B cell (primary cell): ENCODE measurements around the gene CSNK1G3. TPM values are rescaled to one million over a fixed set of nuclear protein-coding genes. Genes with fewer than 3 reads are reported as not detected.

ENCODE experiments used
- ATAC-seq: fragments of 200-7000 bp; cut with Tn5 transposase; one replicate; pipeline ENCODE4 v1.10.0; 2021; ENCODE audit warnings: low read depth, mild to moderate bottlenecking, moderate number of reproducible peaks, moderate library complexity
- CTCF ChIA-PET: fragments of 350-600 bp; sonication (Branson Sonifier 250); formaldehyde crosslinking; loops from one replicate; lab custom pipeline; 2021; ENCODE audit warnings: antibody characterized with exemption, inconsistent platforms; lab: Charles Lee
- POLR2A ChIA-PET: fragments of 350-600 bp; sonication (Branson Sonifier 250); formaldehyde crosslinking; loops from one replicate; lab custom pipeline; 2021; ENCODE audit warnings: antibody characterized with exemption; lab: Charles Lee
- DNase-seq: peaks from one replicate; pipeline ENCODE4 v3.0.0; 2013
- H2AFZ ChIP-seq: 2 replicates; pipeline ENCODE4 v1.6.1; 2012; ENCODE audit warnings: mild to moderate bottlenecking, low read depth, low read length; ENCODE audit not compliant: insufficient read depth, poor library complexity, severe bottlenecking
- H3K27ac ChIP-seq, 2 donors: 1 replicate in 1 of 2; 2 replicates in 1 of 2; pipeline ENCODE4 v1.5.1; 2012 to 2013; ENCODE audit warnings: low read length in 2 of 2, mild to moderate bottlenecking in 2 of 2, moderate library complexity in 1 of 2
- H3K27me3 ChIP-seq, 4 experiments: fragments of 200-600 bp in 1 of 4; sonication (generic) in 1 of 4; replicated peaks in 1 of 4; 1 replicate in 2 of 4; 2 replicates in 2 of 4; pipeline versions ENCODE4 v1.6.1 to v1.7.0; 2013 to 2016; ENCODE audit warnings: low read length in 3 of 4, mild to moderate bottlenecking in 2 of 4, mixed read lengths in 1 of 4, moderate library complexity in 1 of 4; ENCODE audit not compliant: insufficient read depth in 4 of 4, control insufficient read depth in 3 of 4; ENCODE audit errors: control extremely low read depth in 1 of 4
- H3K36me3 ChIP-seq, 2 experiments: replicated peaks in 1 of 2; 1 replicate in 1 of 2; 2 replicates in 1 of 2; pipeline versions ENCODE4 v1.6.1 to v1.7.1; 2013; ENCODE audit warnings: low read length in 1 of 2; ENCODE audit not compliant: insufficient read depth in 2 of 2, control insufficient read depth in 1 of 2; ENCODE audit errors: control extremely low read depth in 1 of 2, extremely low read depth in 1 of 2
- H3K4me1 ChIP-seq, 2 donors: fragments of 200-600 bp in 1 of 2; sonication (generic) in 1 of 2; 1 replicate in 1 of 2; 2 replicates in 1 of 2; pipeline versions ENCODE4 v1.5.1 to v1.6.1; 2013 to 2017; ENCODE audit warnings: low read length in 2 of 2; ENCODE audit not compliant: control insufficient read depth in 2 of 2, insufficient read depth in 2 of 2
- H3K4me2 ChIP-seq: replicated peaks from 2 replicates; pipeline ENCODE3; 2012; ENCODE audit warnings: mild to moderate bottlenecking, low read depth, low read length; ENCODE audit not compliant: poor library complexity, severe bottlenecking
- H3K4me3 ChIP-seq, 5 experiments: fragments of 200-600 bp in 1 of 5; sonication (generic) in 1 of 5; 1 replicate in 3 of 5; 2 replicates in 2 of 5; pipeline versions ENCODE4 v1.5.1 to v1.7.0; 2011 to 2016; ENCODE audit warnings: low read length in 4 of 5, mild to moderate bottlenecking in 4 of 5, low read depth in 2 of 5, control low read depth in 1 of 5, moderate library complexity in 1 of 5; ENCODE audit not compliant: insufficient read depth in 1 of 5; ENCODE audit errors: control extremely low read depth in 1 of 5, extremely low read depth in 1 of 5
- H3K79me2 ChIP-seq: fragments of 200-600 bp; sonication (generic); one replicate; pipeline ENCODE4 v1.6.0; 2016; ENCODE audit warnings: low read length; ENCODE audit not compliant: control insufficient read depth, insufficient read depth
- H3K9ac ChIP-seq: fragments of 200-600 bp; sonication (generic); 2 replicates; pipeline ENCODE4 v1.6.1; 2017; ENCODE audit warnings: mild to moderate bottlenecking, low read length, moderate library complexity
- H3K9me3 ChIP-seq, 3 donors: one replicate each; pipeline versions ENCODE4 v1.6.1 to v1.7.1; 2013; ENCODE audit warnings: low read length in 2 of 3; ENCODE audit not compliant: control insufficient read depth in 2 of 3, insufficient read depth in 1 of 3; ENCODE audit errors: control extremely low read depth in 1 of 3
- H4K20me1 ChIP-seq: 2 replicates; pipeline ENCODE4 v1.6.0; 2012; ENCODE audit warnings: mild to moderate bottlenecking, low read length; ENCODE audit not compliant: insufficient read depth, control insufficient read depth, poor library complexity, severe bottlenecking
- H3K27ac Mint-ChIP-seq: one replicate; pipeline ENCODE4 v1.8.0; 2021; ENCODE audit warnings: mixed read lengths
- H3K27me3 Mint-ChIP-seq: one replicate; pipeline ENCODE4 v1.8.0; 2021; ENCODE audit warnings: mixed read lengths
- H3K4me1 Mint-ChIP-seq: one replicate; pipeline ENCODE4 v1.8.0; 2021; ENCODE audit warnings: mixed read lengths
- H3K4me3 Mint-ChIP-seq: one replicate; pipeline ENCODE4 v1.8.0; 2021; ENCODE audit warnings: mixed read lengths
- H3K9me3 Mint-ChIP-seq: one replicate; pipeline ENCODE4 v1.8.0; 2022; ENCODE audit warnings: mixed read lengths; ENCODE audit not compliant: insufficient read depth
- EZH2 ChIP-seq: IDR thresholded peaks from 2 replicates; pipeline ENCODE4 v1.6.1; 2012; ENCODE audit warnings: borderline replicate concordance, low read depth, mild to moderate bottlenecking, moderate library complexity, low read length; ENCODE audit not compliant: insufficient read depth, poor library complexity, severe bottlenecking
- WGBS: methylation state at CpG from one replicate; pipeline ENCODE4 v1.1.5; 2013; ENCODE audit warnings: missing lambda C conversion rate; ENCODE audit not compliant: insufficient coverage; 5-methylcytosine and 5-hydroxymethylcytosine counted together
- intact Hi-C: fragments of 100-400 bp; cut with micrococcal nuclease; formaldehyde crosslinking; loops from one replicate; pipeline ENCODE4 v1.10.0; 2022
- polyA plus RNA-seq: library from polyadenylated mRNA; depleted of rRNA; stranded (reverse); fragments of >200 nt; gene quantifications from 2 replicates; pipeline ENCODE4 v1.2.3, GENCODE V29; 2012
- total RNA-seq, 2 donors: library from RNA; stranded (reverse); fragments of 120-200 nt in 1 of 2; gene quantifications; 1 replicate in 1 of 2; 2 replicates in 1 of 2; pipeline versions ENCODE4 v1.2.3 to v1.2.4, GENCODE V29; 2013 to 2022
- TF ChIP-seq, protein P1 (sequence below): fragments of 200-600 bp; IDR thresholded peaks from one replicate; pipeline ENCODE4 v1.8.0; 2022; ENCODE audit warnings: antibody characterized with exemption, mild to moderate bottlenecking

The CSNK1G3 gene
- total and polyA plus RNA-seq, 2 donors (not counting 1 experiment from before 2014, with no cell fraction given): 20.8 to 140 TPM

GRCh38 chr5:123597018-123597417 lies 85.0 kb downstream of the CSNK1G3 start:
- no peaks in the 10 kb centered on the region for H3K27me3 Mint-ChIP-seq
- intact Hi-C loops: loop anchor here (5.0 kb wide), 1 partner anchor 85 kb away; the partner anchor contains the start of gene CSNK1G3
- no peak overlapping the region for H3K27ac Mint-ChIP-seq
- Histone ChIP-seq H2AFZ (no peak overlapping the region), H3K9ac (no peak overlapping the region), H3K27me3 (no peaks in the 10 kb centered on the region), H3K4me3 (no peak overlapping the region), H3K79me2 (no peaks in the 10 kb centered on the region), H3K36me3 (peaks cover 7 to 43% of the 10 kb centered on the region in 2 experiments), H4K20me1 (no peaks in the 10 kb centered on the region), H3K4me2 (no peak overlapping the region), H3K27ac (no peak overlapping the region), H3K9me3 (no peaks in the 10 kb centered on the region), H3K4me1 (no peaks in the 10 kb centered on the region)
- ATAC-seq: no peak
- H3K4me3 Mint-ChIP-seq: no peak overlapping the region
- no peaks in the 10 kb centered on the region for H3K9me3 Mint-ChIP-seq
- WGBS: no CpG with 5 or more reads among the region's 1 CpG
- TF ChIP-seq, protein P1, sequence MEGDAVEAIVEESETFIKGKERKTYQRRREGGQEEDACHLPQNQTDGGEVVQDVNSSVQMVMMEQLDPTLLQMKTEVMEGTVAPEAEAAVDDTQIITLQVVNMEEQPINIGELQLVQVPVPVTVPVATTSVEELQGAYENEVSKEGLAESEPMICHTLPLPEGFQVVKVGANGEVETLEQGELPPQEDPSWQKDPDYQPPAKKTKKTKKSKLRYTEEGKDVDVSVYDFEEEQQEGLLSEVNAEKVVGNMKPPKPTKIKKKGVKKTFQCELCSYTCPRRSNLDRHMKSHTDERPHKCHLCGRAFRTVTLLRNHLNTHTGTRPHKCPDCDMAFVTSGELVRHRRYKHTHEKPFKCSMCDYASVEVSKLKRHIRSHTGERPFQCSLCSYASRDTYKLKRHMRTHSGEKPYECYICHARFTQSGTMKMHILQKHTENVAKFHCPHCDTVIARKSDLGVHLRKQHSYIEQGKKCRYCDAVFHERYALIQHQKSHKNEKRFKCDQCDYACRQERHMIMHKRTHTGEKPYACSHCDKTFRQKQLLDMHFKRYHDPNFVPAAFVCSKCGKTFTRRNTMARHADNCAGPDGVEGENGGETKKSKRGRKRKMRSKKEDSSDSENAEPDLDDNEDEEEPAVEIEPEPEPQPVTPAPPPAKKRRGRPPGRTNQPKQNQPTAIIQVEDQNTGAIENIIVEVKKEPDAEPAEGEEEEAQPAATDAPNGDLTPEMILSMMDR: no peak
- no peak for TF ChIP-seq EZH2
- peaks cover 12% of the 10 kb centered on the region for H3K4me1 Mint-ChIP-seq
- no peak for DNase-seq
- POLR2A ChIA-PET: no interaction called here
- CTCF ChIA-PET: no interaction called here

- no peak overlapping the region for H3K4me3 ChIP-seq
- peaks cover 12% of the 10 kb centered on the region for H3K4me1 Mint-ChIP-seq
Observed at GRCh38 chr5:123598028-123598689, 86.2 kb downstream of the CSNK1G3 start.

More at GRCh38 chr5:123598028-123598689, 86.2 kb downstream of the CSNK1G3 start:
- Histone ChIP-seq H3K27ac (no peak overlapping the region), H3K27me3 (no peaks in the 10 kb centered on the region), H2AFZ (no peak overlapping the region), H3K36me3 (peaks cover 7 to 42% of the 10 kb centered on the region in 2 experiments), H3K79me2 (no peaks in the 10 kb centered on the region), H3K4me2 (no peak overlapping the region), H3K9ac (no peak overlapping the region), H4K20me1 (no peaks in the 10 kb centered on the region), H3K9me3 (no peaks in the 10 kb centered on the region), H3K4me1 (no peaks in the 10 kb centered on the region)
- Mint-ChIP-seq H3K4me3 (no peak overlapping the region), H3K27me3 (no peaks in the 10 kb centered on the region), H3K9me3 (no peaks in the 10 kb centered on the region), H3K27ac (peak overlapping the region; percentile 69)
- peak; percentile 21 for ATAC-seq
- 88% methylated on average over 2 of the region's 5 CpGs for WGBS
- DNase-seq: no peak
- intact Hi-C loops: loop anchor here (5.0 kb wide), 1 partner anchor 86 kb away; the partner anchor contains the start of gene CSNK1G3
- ChIA-PET POLR2A (no interaction called here), CTCF (interaction anchor here (1.0 kb wide), 1 partner anchor 48 kb away, joined by 4 read pairs; no protein-coding TSS in a partner anchor)
- TF ChIP-seq EZH2: no peak
- TF ChIP-seq, protein P1: no peak
